ENCODE results near the gene TRMT10C.

DNA sequence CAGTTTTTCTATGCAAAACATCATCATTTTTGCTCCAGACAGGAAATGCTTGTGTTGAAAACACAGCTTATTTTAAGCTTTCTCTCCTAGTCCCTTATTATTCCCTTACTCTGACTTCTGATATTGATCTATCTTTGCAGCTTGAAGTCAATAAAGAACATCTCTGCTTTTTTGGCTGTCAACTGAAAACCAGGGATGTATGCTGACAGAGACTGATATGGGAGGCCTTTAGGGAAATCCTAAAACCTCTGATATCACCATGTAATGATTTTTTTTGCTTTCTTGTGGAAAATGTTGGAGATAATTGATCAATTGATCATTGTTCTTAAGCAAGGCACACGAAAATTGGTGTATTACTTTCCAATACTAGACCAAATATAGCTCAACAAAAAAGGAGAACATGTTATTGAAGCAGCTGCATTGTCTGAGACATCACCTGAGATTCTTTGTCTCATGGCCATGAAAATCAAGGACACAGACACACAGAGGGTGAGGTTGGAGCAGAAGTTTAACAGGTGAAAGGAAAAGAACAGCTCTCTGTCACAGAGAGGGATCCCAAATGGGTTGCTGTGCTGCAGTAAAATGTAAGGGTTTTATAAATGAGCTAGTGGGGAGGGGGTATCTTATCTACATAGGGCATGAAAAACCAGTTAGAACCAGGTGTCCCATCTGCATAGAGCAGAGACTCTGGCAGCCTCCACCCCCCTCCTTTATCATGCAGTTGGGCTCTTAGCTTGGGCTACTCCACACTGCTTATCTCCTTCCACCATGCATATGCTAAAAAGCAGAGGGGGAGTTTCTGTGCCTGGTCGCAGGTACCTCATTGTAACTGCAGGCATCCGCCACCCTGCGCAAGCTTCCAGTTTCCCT, 31.6 kb upstream of the TRMT10C start:
- TF ChIP-seq, protein P1, sequence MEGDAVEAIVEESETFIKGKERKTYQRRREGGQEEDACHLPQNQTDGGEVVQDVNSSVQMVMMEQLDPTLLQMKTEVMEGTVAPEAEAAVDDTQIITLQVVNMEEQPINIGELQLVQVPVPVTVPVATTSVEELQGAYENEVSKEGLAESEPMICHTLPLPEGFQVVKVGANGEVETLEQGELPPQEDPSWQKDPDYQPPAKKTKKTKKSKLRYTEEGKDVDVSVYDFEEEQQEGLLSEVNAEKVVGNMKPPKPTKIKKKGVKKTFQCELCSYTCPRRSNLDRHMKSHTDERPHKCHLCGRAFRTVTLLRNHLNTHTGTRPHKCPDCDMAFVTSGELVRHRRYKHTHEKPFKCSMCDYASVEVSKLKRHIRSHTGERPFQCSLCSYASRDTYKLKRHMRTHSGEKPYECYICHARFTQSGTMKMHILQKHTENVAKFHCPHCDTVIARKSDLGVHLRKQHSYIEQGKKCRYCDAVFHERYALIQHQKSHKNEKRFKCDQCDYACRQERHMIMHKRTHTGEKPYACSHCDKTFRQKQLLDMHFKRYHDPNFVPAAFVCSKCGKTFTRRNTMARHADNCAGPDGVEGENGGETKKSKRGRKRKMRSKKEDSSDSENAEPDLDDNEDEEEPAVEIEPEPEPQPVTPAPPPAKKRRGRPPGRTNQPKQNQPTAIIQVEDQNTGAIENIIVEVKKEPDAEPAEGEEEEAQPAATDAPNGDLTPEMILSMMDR (conservative IDR thresholded peaks at IDR 0.05; ENCODE audit: low read depth in 2 of 2), result no peak
- no peak for TF ChIP-seq POLR2AphosphoS5 (IDR thresholded peaks at IDR 0.05; ENCODE audit: low read depth)
- TF ChIP-seq EZH2phosphoT487 (IDR thresholded peaks at IDR 0.05; ENCODE audit: unreplicated experiment), result no peak
- TF ChIP-seq ZNF114 (CRISPR knock-in tag; IDR thresholded peaks at IDR 0.05), result no peak
- TF ChIP-seq, protein P2, sequence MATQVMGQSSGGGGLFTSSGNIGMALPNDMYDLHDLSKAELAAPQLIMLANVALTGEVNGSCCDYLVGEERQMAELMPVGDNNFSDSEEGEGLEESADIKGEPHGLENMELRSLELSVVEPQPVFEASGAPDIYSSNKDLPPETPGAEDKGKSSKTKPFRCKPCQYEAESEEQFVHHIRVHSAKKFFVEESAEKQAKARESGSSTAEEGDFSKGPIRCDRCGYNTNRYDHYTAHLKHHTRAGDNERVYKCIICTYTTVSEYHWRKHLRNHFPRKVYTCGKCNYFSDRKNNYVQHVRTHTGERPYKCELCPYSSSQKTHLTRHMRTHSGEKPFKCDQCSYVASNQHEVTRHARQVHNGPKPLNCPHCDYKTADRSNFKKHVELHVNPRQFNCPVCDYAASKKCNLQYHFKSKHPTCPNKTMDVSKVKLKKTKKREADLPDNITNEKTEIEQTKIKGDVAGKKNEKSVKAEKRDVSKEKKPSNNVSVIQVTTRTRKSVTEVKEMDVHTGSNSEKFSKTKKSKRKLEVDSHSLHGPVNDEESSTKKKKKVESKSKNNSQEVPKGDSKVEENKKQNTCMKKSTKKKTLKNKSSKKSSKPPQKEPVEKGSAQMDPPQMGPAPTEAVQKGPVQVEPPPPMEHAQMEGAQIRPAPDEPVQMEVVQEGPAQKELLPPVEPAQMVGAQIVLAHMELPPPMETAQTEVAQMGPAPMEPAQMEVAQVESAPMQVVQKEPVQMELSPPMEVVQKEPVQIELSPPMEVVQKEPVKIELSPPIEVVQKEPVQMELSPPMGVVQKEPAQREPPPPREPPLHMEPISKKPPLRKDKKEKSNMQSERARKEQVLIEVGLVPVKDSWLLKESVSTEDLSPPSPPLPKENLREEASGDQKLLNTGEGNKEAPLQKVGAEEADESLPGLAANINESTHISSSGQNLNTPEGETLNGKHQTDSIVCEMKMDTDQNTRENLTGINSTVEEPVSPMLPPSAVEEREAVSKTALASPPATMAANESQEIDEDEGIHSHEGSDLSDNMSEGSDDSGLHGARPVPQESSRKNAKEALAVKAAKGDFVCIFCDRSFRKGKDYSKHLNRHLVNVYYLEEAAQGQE (IDR thresholded peaks at IDR 0.05; ENCODE audit: unreplicated experiment), result no peak
- TF ChIP-seq ZNF331 (CRISPR knock-in tag; IDR thresholded peaks at IDR 0.05; ENCODE audit: low read depth), result no peak
- no peak for TF ChIP-seq EZH2 (IDR thresholded peaks at IDR 0.05; ENCODE audit: low read depth, unreplicated experiment)
- TF ChIP-seq JUNB (IDR thresholded peaks at IDR 0.05; ENCODE audit: unreplicated experiment), result no peak
- TF ChIP-seq CREB1 (CRISPR knock-in tag; IDR thresholded peaks at IDR 0.05; ENCODE audit: low read depth), result no peak
